H7 (cell line): ENCODE data around the gene IL17C. TPM values are rescaled to one million over a fixed set of nuclear protein-coding genes. Genes with fewer than 3 reads are reported as not detected.

Experiments
- DNase-seq: peaks from one replicate; pipeline ENCODE4 v3.0.0; 2012
- H3K27me3 ChIP-seq: 2 replicates; pipeline ENCODE4 v1.6.0; 2011; ENCODE audit warnings: mild to moderate bottlenecking, low read length; ENCODE audit not compliant: control insufficient read depth, insufficient read depth
- H3K36me3 ChIP-seq: replicated peaks from 2 replicates; pipeline ENCODE4 v1.5.1; 2011; ENCODE audit warnings: low read length; ENCODE audit not compliant: control insufficient read depth, insufficient read depth
- H3K4me3 ChIP-seq: 2 replicates; pipeline ENCODE4 v1.5.1; 2011; ENCODE audit warnings: low read depth, mild to moderate bottlenecking, control low read depth, low read length, moderate library complexity; ENCODE audit not compliant: insufficient read depth
- total RNA-seq: library from RNA; depleted of rRNA; stranded (reverse); fragments of >200 nt; shearing (Covaris generic); gene quantifications from 2 replicates; pipeline ENCODE4 v1.2.3, GENCODE V29; 2014

IL17C gene
- total RNA-seq, 1 experiment from 2014 or later = 0.14 TPM

DNA sequence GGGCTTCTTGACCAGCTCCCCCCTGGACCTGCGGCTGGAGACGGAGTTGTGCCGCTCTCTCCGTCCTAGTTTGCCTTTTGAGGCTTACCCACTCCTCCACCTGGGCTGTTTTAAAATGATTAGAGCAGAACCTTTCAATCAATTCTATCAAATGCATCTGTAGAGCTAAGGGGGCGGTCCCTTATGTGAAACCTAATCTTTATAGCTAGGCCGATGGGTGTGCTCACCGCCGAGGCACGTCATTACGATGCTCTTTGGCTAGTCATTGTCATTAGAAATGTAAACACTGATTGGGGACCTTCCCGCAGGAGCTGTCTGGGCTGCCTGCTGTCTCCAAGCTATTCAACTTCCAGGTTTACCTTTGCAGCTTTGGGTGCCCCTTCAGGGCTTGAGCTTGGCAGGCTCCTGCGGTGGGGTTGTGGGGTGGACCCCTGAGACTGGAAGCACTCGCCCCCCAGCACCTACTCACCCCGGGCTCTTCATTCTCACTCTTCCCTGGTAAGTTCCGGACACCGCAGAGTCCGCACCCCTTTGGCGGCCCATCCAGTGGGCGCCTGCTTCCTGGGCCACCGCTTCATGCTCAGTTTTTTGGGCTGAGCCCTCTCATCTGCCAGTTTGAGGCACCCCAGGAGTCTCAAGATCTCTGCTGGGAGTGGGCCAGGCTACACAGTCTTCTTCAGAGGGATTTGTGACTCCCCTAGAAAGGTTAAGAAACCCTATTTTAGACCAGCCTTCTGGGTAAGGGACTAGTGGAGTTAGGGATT is 20.9 kb upstream of the IL17C start:
- Histone ChIP-seq H3K4me3 (no peak overlapping the region), H3K36me3 (peaks cover 4% of the 10 kb centered on the region), H3K27me3 (no peaks in the 10 kb centered on the region)
- DNase-seq = no peak

DNA sequence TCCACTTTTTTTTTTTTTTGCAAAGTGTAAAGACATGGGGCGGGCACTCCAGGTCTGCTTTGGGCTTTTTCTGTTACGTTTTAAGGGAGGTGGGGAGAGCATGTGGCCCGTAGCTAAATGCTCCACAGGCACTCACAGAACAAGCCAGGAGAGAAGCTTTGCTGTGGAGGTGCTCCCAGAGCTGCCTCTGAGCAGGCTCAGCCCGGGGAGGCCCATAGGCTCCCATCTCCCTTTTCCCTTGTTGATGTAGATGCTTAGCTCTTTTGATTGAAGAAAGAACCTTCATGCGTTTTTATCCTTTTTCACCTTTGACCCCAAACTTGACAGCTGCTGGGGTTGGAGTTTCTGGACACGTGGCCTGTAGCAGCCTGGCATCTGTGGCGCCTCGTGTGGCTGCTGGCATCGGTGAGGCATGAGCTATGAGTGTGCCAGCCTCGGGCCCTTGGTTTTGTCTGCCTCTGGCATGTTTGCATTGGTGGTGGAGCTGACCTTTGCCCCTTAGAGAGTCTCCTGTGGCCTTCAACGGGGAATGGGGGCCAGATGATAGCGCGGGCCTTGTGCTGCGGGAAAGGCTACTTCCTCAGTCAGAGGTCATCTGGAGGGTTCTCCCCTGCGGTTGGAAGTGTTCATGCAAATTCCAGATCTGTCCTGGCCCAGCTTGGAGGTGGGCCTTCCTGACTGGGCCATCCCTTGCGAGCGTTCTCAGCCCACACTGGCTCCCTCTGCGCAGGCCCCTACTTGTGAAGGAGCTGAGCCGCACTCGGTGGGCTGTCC is 20.0 kb upstream of the IL17C start:
- no peaks in the 10 kb centered on the region for H3K27me3 ChIP-seq
- DNase-seq = no peak
- H3K36me3 ChIP-seq = peaks cover 8% of the 10 kb centered on the region
- H3K4me3 ChIP-seq = no peak overlapping the region

DNA sequence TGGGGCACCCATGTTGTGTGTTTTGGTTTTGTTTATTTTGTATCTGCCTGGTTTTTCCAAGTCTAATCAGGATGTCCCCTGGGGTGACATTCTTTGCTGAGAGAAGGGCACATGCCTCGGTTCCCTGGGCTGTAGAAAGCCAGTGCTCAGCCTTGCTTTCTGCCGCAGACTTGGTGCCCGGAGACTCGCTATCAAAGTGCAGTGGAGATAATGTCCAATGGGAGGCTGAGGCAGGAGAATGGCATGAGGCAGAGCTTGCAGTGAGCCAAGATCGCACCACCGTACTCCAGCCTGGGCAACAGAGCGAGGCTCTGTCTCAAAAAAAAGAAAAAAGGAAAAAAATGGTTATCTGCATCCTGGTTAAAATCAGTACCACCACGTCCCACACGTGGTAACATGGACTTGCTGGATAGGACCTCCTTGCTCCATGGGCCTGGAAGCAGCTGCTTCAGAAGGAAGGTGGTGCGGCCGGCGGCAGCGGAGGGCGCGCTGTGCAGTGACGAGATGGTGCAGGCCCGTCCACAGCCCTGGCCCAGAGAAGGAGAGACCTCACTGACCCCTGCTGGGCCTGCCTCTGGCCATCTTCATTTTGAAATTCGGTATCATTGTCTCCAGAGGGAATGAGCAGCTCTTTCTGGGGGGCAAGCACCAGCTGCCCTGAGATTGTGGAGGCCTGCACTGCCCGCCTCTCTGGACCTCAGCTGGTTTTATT is 19.3 kb upstream of the IL17C start:
- Histone ChIP-seq H3K36me3 (peaks cover 11% of the 10 kb centered on the region), H3K27me3 (no peaks in the 10 kb centered on the region), H3K4me3 (no peak overlapping the region)
- no peak for DNase-seq

DNA sequence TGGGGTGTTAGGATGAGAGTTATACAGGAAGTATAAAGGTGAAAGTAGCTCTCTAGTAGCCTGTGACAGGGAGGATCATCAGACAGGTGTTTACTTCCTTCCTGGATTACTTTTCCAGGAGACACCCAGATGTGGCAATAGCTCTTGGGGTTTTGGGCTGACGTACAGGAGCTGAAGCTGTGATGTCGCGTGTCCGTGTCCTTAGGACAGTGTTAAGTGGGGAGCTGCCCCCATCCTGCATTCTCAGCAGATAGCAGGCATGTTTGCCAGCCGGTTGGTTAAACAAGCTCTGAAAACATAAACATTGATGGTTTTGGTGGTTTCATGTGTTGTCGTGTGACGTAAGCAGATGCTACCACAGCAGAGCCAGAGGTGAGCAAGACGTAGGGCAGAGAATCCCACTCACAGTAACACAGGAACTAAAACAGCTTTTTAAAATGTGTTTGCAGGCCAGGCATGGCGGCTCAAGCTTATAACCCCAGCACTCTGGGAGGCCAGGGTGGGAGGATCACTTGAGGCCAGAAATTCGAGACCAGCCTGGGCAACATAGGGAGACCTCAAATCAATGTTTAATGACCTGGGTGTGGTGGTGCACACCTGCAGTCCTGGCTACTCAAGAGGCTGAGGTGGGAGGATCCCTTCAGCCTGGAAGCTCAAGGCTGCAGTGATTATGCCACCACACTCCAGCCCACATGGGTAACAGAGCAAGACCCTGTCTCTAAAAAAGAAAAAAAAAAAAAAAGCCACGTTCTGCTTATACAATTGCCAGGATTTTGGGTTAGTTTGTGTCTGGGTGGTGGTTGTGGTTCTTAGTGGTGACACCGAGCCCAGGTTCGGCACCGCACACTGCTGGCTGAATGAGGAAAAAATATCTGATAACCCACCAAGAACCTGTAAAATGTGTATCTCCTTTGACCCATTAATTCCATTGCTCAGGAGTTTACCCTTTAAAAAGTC is 18.2 kb upstream of the IL17C start:
- H3K27me3 ChIP-seq = no peaks in the 10 kb centered on the region
- no peak overlapping the region for H3K4me3 ChIP-seq
- H3K36me3 ChIP-seq = peaks cover 11% of the 10 kb centered on the region
- no peak for DNase-seq

DNA sequence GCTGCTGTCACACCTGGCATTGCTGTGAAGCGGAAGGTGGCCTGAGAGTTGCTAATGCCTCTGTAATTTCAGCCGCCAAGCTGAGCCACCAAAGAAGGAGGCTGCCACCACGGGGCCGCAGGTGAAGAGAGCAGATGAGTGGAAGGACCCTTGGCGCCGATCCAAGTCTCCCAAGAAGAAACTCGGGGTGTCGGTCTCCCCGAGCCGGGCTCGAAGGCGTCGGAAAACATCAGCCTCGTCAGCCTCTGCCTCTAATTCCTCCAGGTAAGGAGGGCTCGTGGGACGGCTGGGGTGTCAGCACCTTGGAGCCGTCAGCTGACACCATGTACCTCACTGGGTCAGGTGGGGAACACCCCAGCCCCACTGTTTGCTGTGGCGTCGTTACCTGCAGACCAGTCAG is 16.2 kb upstream of the IL17C start:
- H3K27me3 ChIP-seq = no peaks in the 10 kb centered on the region
- DNase-seq = no peak
- peaks cover 14% of the 10 kb centered on the region for H3K36me3 ChIP-seq
- no peak overlapping the region for H3K4me3 ChIP-seq

DNA sequence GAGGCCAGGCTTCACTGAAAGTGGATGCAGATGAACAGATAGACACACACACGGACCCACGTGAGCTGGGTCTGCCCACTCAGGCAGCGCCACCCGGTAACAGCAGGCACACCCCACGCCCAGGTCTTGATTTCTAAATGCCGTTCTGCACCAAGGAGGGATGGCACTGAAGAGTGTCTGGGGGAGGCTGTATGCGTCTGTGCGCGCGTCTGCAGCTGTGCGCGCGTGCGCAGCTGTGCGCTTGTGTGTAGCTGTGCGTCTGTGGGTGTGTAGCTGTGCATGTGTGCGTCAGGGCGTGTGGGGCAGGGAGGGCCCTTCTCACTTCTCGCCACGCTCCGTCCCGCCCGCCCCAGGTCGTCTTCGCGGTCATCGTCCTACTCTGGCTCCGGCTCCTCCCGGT is 15.5 kb upstream of the IL17C start:
- no peak for DNase-seq
- Histone ChIP-seq H3K27me3 (no peaks in the 10 kb centered on the region), H3K4me3 (no peak overlapping the region), H3K36me3 (peaks cover 14% of the 10 kb centered on the region)

DNA sequence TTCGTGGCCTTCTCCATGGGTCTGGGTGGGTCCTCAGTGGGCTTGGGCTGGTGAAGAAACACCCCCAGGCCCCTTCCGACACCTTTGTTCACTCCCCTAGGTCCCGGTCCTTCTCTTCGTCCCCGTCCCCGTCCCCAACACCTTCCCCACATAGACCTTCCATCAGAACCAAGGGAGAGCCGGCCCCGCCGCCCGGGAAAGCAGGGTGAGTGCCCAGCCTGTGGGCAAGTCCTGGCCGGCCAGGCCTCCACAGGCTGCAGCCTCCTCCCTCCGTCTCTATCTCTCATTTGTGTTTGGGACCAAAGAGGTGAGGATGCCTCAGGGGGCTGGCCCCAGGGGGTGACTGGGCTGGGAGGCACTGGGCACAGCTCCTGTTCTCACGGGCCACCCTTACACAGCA is 14.5 kb upstream of the IL17C start:
- H3K36me3 ChIP-seq = peaks cover 16% of the 10 kb centered on the region
- H3K27me3 ChIP-seq = no peaks in the 10 kb centered on the region
- no peak overlapping the region for H3K4me3 ChIP-seq
- DNase-seq = no peak

DNA sequence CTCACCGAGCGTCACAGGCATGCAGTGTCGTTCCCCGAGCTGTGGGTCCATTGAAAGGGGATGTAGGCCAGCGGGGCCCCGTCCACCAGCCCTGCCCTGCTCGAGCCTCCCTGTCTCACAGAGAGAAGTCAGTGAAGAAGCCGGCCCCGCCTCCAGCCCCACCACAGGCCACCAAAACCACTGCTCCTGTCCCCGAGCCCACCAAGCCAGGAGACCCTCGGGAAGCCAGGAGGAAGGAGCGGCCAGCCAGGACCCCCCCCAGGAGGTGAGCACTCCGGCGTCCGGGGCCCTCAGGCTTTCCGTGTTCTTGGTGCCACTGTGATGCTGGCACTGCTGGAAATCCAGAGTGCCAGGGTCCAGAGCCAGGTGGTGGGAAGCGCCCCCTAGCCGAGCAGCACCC is 13.9 kb upstream of the IL17C start:
- no peaks in the 10 kb centered on the region for H3K27me3 ChIP-seq
- H3K36me3 ChIP-seq = peaks cover 17% of the 10 kb centered on the region

DNA sequence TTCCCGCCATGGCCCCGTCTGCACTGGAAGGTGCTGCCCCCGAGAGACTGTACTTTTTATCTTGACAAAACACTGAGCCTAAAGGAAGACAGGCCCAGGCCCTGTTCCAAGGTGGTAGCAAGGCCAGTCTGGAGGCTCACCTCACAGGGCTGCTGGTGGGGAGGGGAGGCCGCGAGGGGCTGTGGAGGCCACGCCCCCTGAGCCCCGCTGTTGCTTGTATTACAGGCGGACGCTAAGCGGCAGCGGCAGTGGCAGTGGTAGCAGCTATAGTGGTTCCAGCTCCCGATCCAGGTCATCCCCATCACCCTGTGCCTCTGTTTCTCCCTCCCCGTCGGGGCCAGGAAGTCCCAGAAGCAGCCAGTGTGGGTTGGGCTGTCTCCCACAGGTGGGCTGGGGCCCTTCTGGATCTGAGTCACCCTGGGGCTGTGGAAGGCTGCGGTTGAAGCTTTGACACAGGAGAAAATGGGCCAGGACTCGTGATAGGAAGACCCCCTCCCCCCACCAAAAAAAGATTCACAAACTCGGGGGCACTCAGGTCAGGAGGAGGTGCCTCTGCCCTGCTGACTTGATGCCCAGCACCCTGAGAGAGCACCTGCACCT is 13.3 kb upstream of the IL17C start:
- peak; percentile 75 for DNase-seq
- H3K4me3 ChIP-seq = no peak overlapping the region
- no peaks in the 10 kb centered on the region for H3K27me3 ChIP-seq
- H3K36me3 ChIP-seq = peaks cover 22% of the 10 kb centered on the region

More for the DNA sequence above, 13.9 kb upstream of the IL17C start:
- DNase-seq = no peak
- no peak overlapping the region for H3K4me3 ChIP-seq

DNA sequence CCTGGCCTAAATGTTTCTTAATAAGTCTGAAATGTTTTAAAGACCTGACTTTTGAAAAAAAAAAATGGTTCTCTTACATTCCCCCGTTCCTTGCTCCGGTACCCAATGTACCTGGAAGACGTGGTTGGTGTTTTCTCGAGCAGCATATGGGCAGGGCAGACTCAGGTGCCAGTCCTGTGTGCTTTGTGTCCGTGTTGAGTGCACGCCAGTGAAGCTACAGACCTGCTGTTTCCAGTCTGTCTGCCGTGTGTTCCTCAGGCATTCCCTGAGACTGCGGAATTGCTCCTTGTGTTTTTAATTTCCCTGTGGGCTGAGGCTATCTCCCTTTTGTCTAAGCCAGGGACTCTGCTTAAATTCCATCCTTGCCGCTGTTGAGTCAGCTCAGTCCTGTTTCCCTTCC is 11.7 kb upstream of the IL17C start:
- Histone ChIP-seq H3K27me3 (no peaks in the 10 kb centered on the region), H3K36me3 (peaks cover 24% of the 10 kb centered on the region), H3K4me3 (no peak overlapping the region)
- no peak for DNase-seq

DNA sequence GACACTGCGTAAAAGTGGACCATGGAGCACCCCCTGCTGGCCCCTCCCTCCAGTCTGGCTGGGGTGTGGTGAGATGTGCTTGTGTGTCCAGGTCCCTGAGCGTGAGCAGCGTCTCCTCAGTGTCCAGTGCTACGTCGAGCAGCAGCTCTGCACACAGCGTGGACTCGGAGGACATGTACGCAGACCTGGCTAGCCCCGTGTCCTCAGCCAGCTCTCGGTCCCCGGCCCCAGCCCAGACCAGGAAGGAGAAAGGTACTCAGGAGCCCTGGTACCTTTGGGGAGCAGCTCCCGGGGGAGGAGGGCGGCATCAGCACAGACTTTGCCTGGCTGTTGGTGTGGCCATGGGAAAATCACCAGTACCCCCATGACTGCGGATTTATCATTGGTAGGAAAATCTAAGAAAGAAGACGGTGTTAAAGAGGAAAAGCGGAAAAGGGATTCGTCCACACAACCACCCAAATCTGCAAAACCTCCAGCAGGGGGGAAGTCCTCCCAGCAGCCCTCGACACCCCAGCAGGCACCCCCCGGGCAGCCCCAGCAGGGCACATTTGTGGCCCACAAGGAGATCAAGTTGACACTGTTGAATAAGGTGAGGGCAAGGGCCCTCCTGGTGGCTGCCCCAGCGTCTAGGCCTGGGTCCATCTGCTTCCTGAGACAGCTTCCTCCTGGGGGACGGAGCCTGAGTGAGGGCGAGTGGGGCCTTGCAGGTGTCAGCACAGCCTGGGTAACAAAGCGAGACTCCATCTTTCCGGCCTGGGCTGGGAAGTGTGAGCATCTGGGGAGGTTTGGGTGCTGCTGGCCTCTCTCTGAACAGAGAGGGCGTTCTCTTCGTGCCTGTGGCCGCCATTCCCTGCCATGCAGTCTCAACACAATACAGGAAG is 10.6 kb upstream of the IL17C start:
- DNase-seq = no peak
- Histone ChIP-seq H3K27me3 (no peaks in the 10 kb centered on the region), H3K4me3 (no peak overlapping the region), H3K36me3 (peaks cover 20% of the 10 kb centered on the region)

DNA sequence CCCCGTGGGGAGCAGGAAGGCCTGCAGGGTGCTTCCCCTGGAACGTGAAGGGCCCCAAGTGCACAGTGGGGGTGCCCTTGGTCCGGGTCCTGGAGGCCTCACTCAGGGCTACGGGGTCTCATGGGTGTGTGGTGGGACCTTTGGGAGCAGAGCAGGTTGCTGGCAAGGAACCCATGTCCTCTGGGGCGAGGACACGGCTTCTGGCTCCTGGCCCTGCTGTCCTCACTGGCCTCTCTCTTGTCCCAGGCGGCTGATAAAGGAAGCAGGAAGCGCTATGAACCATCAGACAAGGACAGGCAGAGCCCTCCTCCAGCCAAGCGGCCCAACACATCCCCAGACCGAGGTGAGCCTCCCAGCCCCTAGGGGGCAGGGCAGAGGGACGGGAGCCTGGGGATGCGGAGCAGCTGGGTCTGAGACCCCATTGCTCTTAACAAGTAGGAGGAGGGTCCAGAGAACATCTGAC is 9.8 kb upstream of the IL17C start:
- H3K36me3 ChIP-seq = peaks cover 15% of the 10 kb centered on the region
- H3K4me3 ChIP-seq = no peak overlapping the region
- no peaks in the 10 kb centered on the region for H3K27me3 ChIP-seq
- peak; percentile 95 for DNase-seq

DNA sequence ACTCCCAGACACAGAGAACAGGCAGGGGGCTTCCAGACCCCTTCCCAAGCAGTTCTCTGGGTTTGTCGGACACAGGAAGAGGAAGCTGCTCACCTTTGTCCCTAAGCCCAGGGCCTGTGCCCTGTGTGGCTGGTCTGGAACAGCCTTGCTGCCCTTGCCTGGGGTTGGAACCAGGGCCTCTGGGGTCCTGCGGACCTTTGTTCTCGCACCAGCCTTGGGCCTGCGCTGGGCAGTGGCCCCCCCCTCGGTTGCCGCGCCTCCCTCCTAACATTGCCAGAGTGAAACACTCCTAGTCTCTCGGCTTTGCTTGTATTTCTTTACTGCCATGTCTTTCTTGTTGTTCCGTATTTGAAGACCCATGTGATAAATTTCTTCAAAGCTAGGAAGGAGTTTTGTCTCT is 8.5 kb upstream of the IL17C start:
- H3K4me3 ChIP-seq = no peak overlapping the region
- DNase-seq = no peak
- H3K36me3 ChIP-seq = peaks cover 14% of the 10 kb centered on the region
- H3K27me3 ChIP-seq = peaks cover under 1% of the 10 kb centered on the region; the same call in 1 of the 2 replicates
